Caco-2 (cell line): ENCODE data around the gene ARHGAP19. TPM values are rescaled to one million over a fixed set of nuclear protein-coding genes. Genes with fewer than 3 reads are reported as not detected.

Experiments
- BruUV-seq: library from RNA; stranded (reverse); fragments of 400-500 nt; replicated peaks from 2 replicates; lab custom pipeline; 2021; lab: Mats Ljungman, UMichigan
- CTCF ChIA-PET: fragments of 300-600 bp; sonication (Branson Sonifier 250); formaldehyde crosslinking; loops from one replicate; lab custom pipeline; 2022; ENCODE audit warnings: antibody characterized with exemption; lab: Charles Lee
- POLR2A ChIA-PET: fragments of 300-600 bp; sonication (Branson Sonifier 250); formaldehyde crosslinking; loops from one replicate; lab custom pipeline; 2022; ENCODE audit warnings: antibody characterized with exemption; lab: Charles Lee
- DNase-seq, 2 experiments: peaks; one replicate each; pipeline versions ENCODE4 v3.0.0 to v3.0.0-alpha.2; 2020 to 2022
- H3K27me3 ChIP-seq: replicated peaks from 2 replicates; pipeline ENCODE4 v1.6.0; 2011; ENCODE audit warnings: low read length; ENCODE audit not compliant: control insufficient read depth, insufficient read depth
- H3K36me3 ChIP-seq: 2 replicates; pipeline ENCODE4 v1.5.1; 2011; ENCODE audit warnings: low read length; ENCODE audit not compliant: control insufficient read depth, insufficient read depth
- H3K4me1 ChIP-seq: fragments of 250-450 bp; sonication (Bioruptor Pico); 2 replicates; pipeline ENCODE4 v1.5.1; 2020; ENCODE audit warnings: mild to moderate bottlenecking
- H3K4me3 ChIP-seq: 2 replicates; pipeline ENCODE4 v1.5.1; 2011; ENCODE audit warnings: low read depth, mild to moderate bottlenecking, control low read depth, low read length
- H3K9me3 ChIP-seq: fragments of 250-450 bp; sonication (Bioruptor Pico); 2 replicates; pipeline ENCODE4 v1.5.1; 2020; ENCODE audit warnings: mild to moderate bottlenecking, moderate library complexity
- H3K27ac Mint-ChIP-seq: one replicate; pipeline ENCODE4 v1.8.0; 2022; ENCODE audit warnings: mixed read lengths; ENCODE audit not compliant: unreplicated experiment
- H3K27me3 Mint-ChIP-seq: one replicate; pipeline ENCODE4 v1.8.0; 2022; ENCODE audit warnings: mixed read lengths; ENCODE audit not compliant: insufficient read depth, unreplicated experiment
- H3K36me3 Mint-ChIP-seq: one replicate; pipeline ENCODE4 v1.8.0; 2022; ENCODE audit warnings: mild to moderate bottlenecking, mixed read lengths; ENCODE audit not compliant: insufficient read depth, unreplicated experiment
- H3K4me1 Mint-ChIP-seq: one replicate; pipeline ENCODE4 v1.8.0; 2022; ENCODE audit warnings: low read depth, mixed read lengths; ENCODE audit not compliant: unreplicated experiment
- H3K4me3 Mint-ChIP-seq: one replicate; pipeline ENCODE4 v1.8.0; 2022; ENCODE audit warnings: mild to moderate bottlenecking, moderate library complexity, mixed read lengths; ENCODE audit not compliant: unreplicated experiment
- H3K9me3 Mint-ChIP-seq: one replicate; pipeline ENCODE4 v1.8.0; 2022; ENCODE audit warnings: mixed read lengths; ENCODE audit not compliant: unreplicated experiment
- intact Hi-C: fragments of 100-400 bp; cut with micrococcal nuclease; formaldehyde crosslinking; loops from one replicate; pipeline ENCODE4 v1.10.0; 2022; ENCODE audit not compliant: unreplicated experiment
- total RNA-seq: library from RNA; stranded (reverse); gene quantifications from 2 replicates; pipeline ENCODE4 v1.2.3, GENCODE V29; 2022
- TF ChIP-seq, protein P1 (sequence below), 2 experiments: fragments of 200-600 bp in 1 of 2; IDR thresholded peaks; 1 replicate in 1 of 2; 2 replicates in 1 of 2; pipeline versions ENCODE4 v1.5.1 to v1.8.0; 2011 to 2022; ENCODE audit warnings: antibody characterized with exemption in 1 of 2, control low read depth in 1 of 2, inconsistent platforms in 1 of 2, low read depth in 1 of 2, low read length in 1 of 2, mild to moderate bottlenecking in 1 of 2, moderate library complexity in 1 of 2; ENCODE audit not compliant: insufficient read depth in 1 of 2, severe bottlenecking in 1 of 2, unreplicated experiment in 1 of 2

The ARHGAP19 gene
- total RNA-seq, 1 experiment from 2014 or later, result 13.9 TPM

DNA sequence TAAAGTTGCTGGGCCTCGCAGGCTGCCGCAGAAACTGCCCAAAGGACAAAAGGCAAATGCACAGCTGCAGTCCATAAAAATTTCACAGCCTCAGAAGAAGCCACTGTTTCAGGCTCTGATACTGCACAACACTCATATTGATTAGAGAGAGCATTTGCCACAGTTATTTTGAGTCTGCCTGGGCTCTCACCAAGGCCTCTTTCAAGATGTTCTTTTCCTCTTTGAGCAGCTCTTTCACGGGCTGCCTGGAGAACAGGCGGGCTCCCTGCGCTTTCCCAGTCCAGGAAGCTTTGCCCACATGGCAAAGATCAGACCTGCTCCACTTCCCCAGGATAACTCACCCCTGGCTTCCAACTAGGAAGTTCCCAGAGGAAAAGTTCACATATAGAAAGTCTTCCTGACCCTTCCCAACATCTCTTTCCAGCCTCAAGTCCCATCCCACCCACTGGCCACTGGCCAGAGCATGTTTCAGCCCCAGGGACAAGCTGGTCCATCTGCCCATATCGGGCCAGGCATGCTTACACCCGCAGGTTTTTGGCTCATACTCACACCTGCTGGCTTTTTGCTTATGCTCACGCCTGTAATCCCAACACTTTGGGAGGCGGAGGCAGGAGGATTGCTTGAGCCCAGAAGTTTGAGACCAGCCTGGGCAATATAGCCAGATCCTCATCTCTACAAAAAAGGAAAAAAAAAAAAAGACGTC lies 110.0 kb downstream of the ARHGAP19 start:
- DNase-seq, result no peak
- CTCF ChIA-PET, result interaction anchor here (0.6 kb wide), 1 partner anchor 16 kb away, joined by 3 read pairs; no protein-coding TSS in a partner anchor
- H3K9me3 Mint-ChIP-seq, result no peaks in the 10 kb centered on the region
- TF ChIP-seq, protein P1, sequence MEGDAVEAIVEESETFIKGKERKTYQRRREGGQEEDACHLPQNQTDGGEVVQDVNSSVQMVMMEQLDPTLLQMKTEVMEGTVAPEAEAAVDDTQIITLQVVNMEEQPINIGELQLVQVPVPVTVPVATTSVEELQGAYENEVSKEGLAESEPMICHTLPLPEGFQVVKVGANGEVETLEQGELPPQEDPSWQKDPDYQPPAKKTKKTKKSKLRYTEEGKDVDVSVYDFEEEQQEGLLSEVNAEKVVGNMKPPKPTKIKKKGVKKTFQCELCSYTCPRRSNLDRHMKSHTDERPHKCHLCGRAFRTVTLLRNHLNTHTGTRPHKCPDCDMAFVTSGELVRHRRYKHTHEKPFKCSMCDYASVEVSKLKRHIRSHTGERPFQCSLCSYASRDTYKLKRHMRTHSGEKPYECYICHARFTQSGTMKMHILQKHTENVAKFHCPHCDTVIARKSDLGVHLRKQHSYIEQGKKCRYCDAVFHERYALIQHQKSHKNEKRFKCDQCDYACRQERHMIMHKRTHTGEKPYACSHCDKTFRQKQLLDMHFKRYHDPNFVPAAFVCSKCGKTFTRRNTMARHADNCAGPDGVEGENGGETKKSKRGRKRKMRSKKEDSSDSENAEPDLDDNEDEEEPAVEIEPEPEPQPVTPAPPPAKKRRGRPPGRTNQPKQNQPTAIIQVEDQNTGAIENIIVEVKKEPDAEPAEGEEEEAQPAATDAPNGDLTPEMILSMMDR (IDR thresholded peaks at IDR 0.05; ENCODE audit: insufficient read depth in 1 of 2, low read depth in 1 of 2, low read length in 1 of 2, severe bottlenecking in 1 of 2, unreplicated experiment in 1 of 2), result no peak
- intact Hi-C loops, result no loop called here
- no peaks in the 10 kb centered on the region for H3K4me1 Mint-ChIP-seq
- peaks cover 31% of the 10 kb centered on the region for H3K27me3 Mint-ChIP-seq
- Histone ChIP-seq H3K9me3 (no peaks in the 10 kb centered on the region), H3K27me3 (no peaks in the 10 kb centered on the region), H3K4me3 (no peak overlapping the region), H3K4me1 (no peaks in the 10 kb centered on the region), H3K36me3 (no peaks in the 10 kb centered on the region)
- H3K4me3 Mint-ChIP-seq, result no peak overlapping the region
- no TSS peak for BruUV-seq
- no peak overlapping the region for H3K27ac Mint-ChIP-seq
- POLR2A ChIA-PET, result no interaction called here
- H3K36me3 Mint-ChIP-seq, result no peaks in the 10 kb centered on the region

- intact Hi-C loops, result no loop called here
- DNase-seq, result no peak
- no peaks in the 10 kb centered on the region for H3K4me1 ChIP-seq
- no peaks in the 10 kb centered on the region for H3K9me3 ChIP-seq
- no peak overlapping the region for H3K4me3 ChIP-seq
- H3K27me3 ChIP-seq, result no peaks in the 10 kb centered on the region; the same call in 1 of the 2 replicates
- POLR2A ChIA-PET, result no interaction called here
- CTCF ChIA-PET, result no interaction called here
- H3K27ac Mint-ChIP-seq, result no peak overlapping the region
- H3K36me3 ChIP-seq, result no peaks in the 10 kb centered on the region
- no peaks in the 10 kb centered on the region for H3K36me3 Mint-ChIP-seq
- peaks cover 28% of the 10 kb centered on the region for H3K27me3 Mint-ChIP-seq
- no TSS peak for BruUV-seq
- TF ChIP-seq, protein P1 (IDR thresholded peaks at IDR 0.05; ENCODE audit: insufficient read depth in 1 of 2, low read depth in 1 of 2, low read length in 1 of 2, severe bottlenecking in 1 of 2, unreplicated experiment in 1 of 2), result no peak
- no peaks in the 10 kb centered on the region for H3K4me1 Mint-ChIP-seq
- no peak overlapping the region for H3K4me3 Mint-ChIP-seq
- H3K9me3 Mint-ChIP-seq, result no peaks in the 10 kb centered on the region
These were observed 111.5 kb downstream of the ARHGAP19 start for GRCh38 chr10:97180986-97181385.

- Mint-ChIP-seq H3K27ac (no peak overlapping the region), H3K9me3 (no peaks in the 10 kb centered on the region), H3K4me3 (no peak overlapping the region), H3K36me3 (no peaks in the 10 kb centered on the region), H3K4me1 (no peaks in the 10 kb centered on the region), H3K27me3 (peaks cover 28% of the 10 kb centered on the region)
- Histone ChIP-seq H3K27me3 (no peaks in the 10 kb centered on the region; the same call in 1 of the 2 replicates), H3K9me3 (no peaks in the 10 kb centered on the region), H3K36me3 (no peaks in the 10 kb centered on the region), H3K4me1 (no peaks in the 10 kb centered on the region), H3K4me3 (no peak overlapping the region)
- ChIA-PET POLR2A (no interaction called here), CTCF (interaction anchor here (0.7 kb wide), 1 partner anchor 13 kb away, joined by 11 read pairs; no protein-coding TSS in a partner anchor)
- intact Hi-C loops, result no loop called here
- DNase-seq, result no peak
- TF ChIP-seq, protein P1 (IDR thresholded peaks at IDR 0.05; ENCODE audit: insufficient read depth in 1 of 2, low read depth in 1 of 2, low read length in 1 of 2, severe bottlenecking in 1 of 2, unreplicated experiment in 1 of 2), result no peak
- BruUV-seq, result no TSS peak
These were observed 112.1 kb downstream of the ARHGAP19 start for GRCh38 chr10:97180363-97180755.
